Natural killer cell (primary cell): ENCODE results near the gene DRICH1. TPM values are rescaled to one million over a fixed set of nuclear protein-coding genes. Genes with fewer than 3 reads are reported as not detected.

Source experiments
- total RNA-seq, 4 donors: library from RNA; stranded (reverse); fragments of 120-200 nt in 1 of 4; gene quantifications; one replicate each; pipeline versions ENCODE4 v1.2.3 to v1.2.4, GENCODE V29; 2013 to 2022

Gene DRICH1
- total RNA-seq, 3 donors from 2014 or later (not counting 1 experiment from before 2014, with no cell fraction given): 2.3 to 3.2 (median 3.1) TPM

Other genes with a start within 250 kb of the DRICH1 start
- gene IGLL1, start 52.0 kb downstream of the DRICH1 start, total RNA-seq: not detected
- gene RGL4, start 58.7 kb upstream of the DRICH1 start, total RNA-seq: 10 to 100 TPM; 11.6 to 14.5 (median 12.7) TPM
- 1 to 10 TPM; 7.4 to 9.1 (median 7.7) TPM for gene ZNF70, start 118.8 kb upstream of the DRICH1 start, total RNA-seq
- gene VPREB3, start 122.1 kb upstream of the DRICH1 start, total RNA-seq: not detected
- gene C22orf15, start 130.7 kb upstream of the DRICH1 start, total RNA-seq: not detected
- gene CHCHD10, start 135.7 kb upstream of the DRICH1 start, total RNA-seq: 10 to 100 TPM in 2 of 3 donors, 1 to 10 TPM in 1; 9.3 to 22.5 (median 13.8) TPM
- gene MMP11, start 140.5 kb upstream of the DRICH1 start, total RNA-seq: 1 to 10 TPM in 1 of 3 donors, under 1 TPM in 2; 0.71 to 1.7 (median 0.91) TPM
- gene SMARCB1, start 154.6 kb upstream of the DRICH1 start, total RNA-seq: 10 to 100 TPM; 56.3 to 76.9 (median 69.8) TPM
- gene DERL3, start 206.7 kb upstream of the DRICH1 start, total RNA-seq: 10 to 100 TPM in 1 of 3 donors, 1 to 10 TPM in 1, under 1 TPM in 1; 0.88 to 24.5 (median 1.3) TPM
- gene SLC2A11, start 225.6 kb upstream of the DRICH1 start, total RNA-seq: 10 to 100 TPM in 2 of 3 donors, 1 to 10 TPM in 1; 9.2 to 14.1 (median 11.8) TPM